ENCODE measurements around the gene CSNK1G3. TPM values are rescaled to one million over a fixed set of nuclear protein-coding genes. Genes with fewer than 3 reads are reported as not detected.

The CSNK1G3 gene
- total RNA-seq, 1 donor from 2014 or later, result 63.9 TPM

GRCh38 chr5:123585871-123586270 is 73.9 kb downstream of the CSNK1G3 start:
- H3K27ac Mint-ChIP-seq, result no peak overlapping the region
- H3K9me3 Mint-ChIP-seq, result peaks cover 10% of the 10 kb centered on the region
- no peak for DNase-seq (ENCODE audit: low spot score in 2 of 2, unreplicated experiment in 2 of 2)
- H3K27me3 Mint-ChIP-seq (ENCODE audit: low read depth), result no peaks in the 10 kb centered on the region
- TF ChIP-seq CTCF (IDR thresholded peaks at IDR 0.05; ENCODE audit: unreplicated experiment), result no peak
- no peak overlapping the region for H3K4me3 Mint-ChIP-seq
- peaks cover 28% of the 10 kb centered on the region for H3K36me3 Mint-ChIP-seq
- H3K4me1 Mint-ChIP-seq, result peaks cover 4% of the 10 kb centered on the region

- TF ChIP-seq CTCF (IDR thresholded peaks at IDR 0.05; ENCODE audit: unreplicated experiment), result no peak
- no peak for DNase-seq (ENCODE audit: low spot score in 2 of 2, unreplicated experiment in 2 of 2)
- Mint-ChIP-seq H3K4me3 (no peak overlapping the region), H3K9me3 (no peaks in the 10 kb centered on the region), H3K4me1 (peaks cover 4% of the 10 kb centered on the region), H3K27ac (no peak overlapping the region), H3K36me3 (peaks cover 24% of the 10 kb centered on the region), H3K27me3 (ENCODE audit: low read depth) (no peaks in the 10 kb centered on the region)
Measured at GRCh38 chr5:123594434-123594833, 82.5 kb downstream of the CSNK1G3 start.

- Mint-ChIP-seq H3K36me3 (peaks cover 23% of the 10 kb centered on the region), H3K27ac (peak overlapping the region; percentile 48), H3K9me3 (no peaks in the 10 kb centered on the region), H3K4me3 (no peak overlapping the region), H3K4me1 (peaks cover 4% of the 10 kb centered on the region), H3K27me3 (ENCODE audit: low read depth) (no peaks in the 10 kb centered on the region)
- TF ChIP-seq CTCF (IDR thresholded peaks at IDR 0.05; ENCODE audit: unreplicated experiment), result no peak
- DNase-seq (ENCODE audit: low spot score in 2 of 2, unreplicated experiment in 2 of 2), result no peak
Measured at GRCh38 chr5:123597018-123597417, 85.0 kb downstream of the CSNK1G3 start.

GRCh38 chr5:123598028-123598689 is 86.2 kb downstream of the CSNK1G3 start:
- no peak overlapping the region for H3K27ac Mint-ChIP-seq
- DNase-seq (ENCODE audit: low spot score in 2 of 2, unreplicated experiment in 2 of 2), result no peak
- peaks cover 4% of the 10 kb centered on the region for H3K4me1 Mint-ChIP-seq
- H3K9me3 Mint-ChIP-seq, result no peaks in the 10 kb centered on the region
- peaks cover 21% of the 10 kb centered on the region for H3K36me3 Mint-ChIP-seq
- H3K4me3 Mint-ChIP-seq, result no peak overlapping the region
- no peaks in the 10 kb centered on the region for H3K27me3 Mint-ChIP-seq (ENCODE audit: low read depth)
- TF ChIP-seq CTCF (IDR thresholded peaks at IDR 0.05; ENCODE audit: unreplicated experiment), result no peak

GRCh38 chr5:123599171-123599570 is 87.2 kb downstream of the CSNK1G3 start:
- Mint-ChIP-seq H3K4me1 (peaks cover 4% of the 10 kb centered on the region), H3K4me3 (no peak overlapping the region), H3K27ac (no peak overlapping the region), H3K27me3 (ENCODE audit: low read depth) (no peaks in the 10 kb centered on the region), H3K36me3 (peaks cover 16% of the 10 kb centered on the region), H3K9me3 (no peaks in the 10 kb centered on the region)
- no peak for TF ChIP-seq CTCF (IDR thresholded peaks at IDR 0.05; ENCODE audit: unreplicated experiment)
- DNase-seq (ENCODE audit: low spot score in 2 of 2, unreplicated experiment in 2 of 2), result no peak

All from mesothelial cell of epicardium (in vitro differentiated cells).